ENCODE data around the gene TGFBR3.

- no peak for TF ChIP-seq POLR2A (IDR thresholded peaks at IDR 0.05; ENCODE audit: low read depth, low read length)
- no peak for TF ChIP-seq RAD21 (IDR thresholded peaks at IDR 0.05; ENCODE audit: low read length)
- TF ChIP-seq CTCF (conservative IDR thresholded peaks at IDR 0.05; ENCODE audit: low read depth, low read length): no peak
- no peak for TF ChIP-seq MAFK (IDR thresholded peaks at IDR 0.05; ENCODE audit: low read depth, low read length)
- TF ChIP-seq BHLHE40 (IDR thresholded peaks at IDR 0.05; ENCODE audit: low read depth, low read length): no peak
- TF ChIP-seq CEBPB (IDR thresholded peaks at IDR 0.05; ENCODE audit: low read depth, low read length): no peak
- TF ChIP-seq RFX5 (IDR thresholded peaks at IDR 0.05; ENCODE audit: low read depth, low read length): no peak
- no peak for TF ChIP-seq USF2 (IDR thresholded peaks at IDR 0.05; ENCODE audit: low read depth, low read length)
Observed at GRCh38 chr1:91707890-91708218, 178.1 kb downstream of the TGFBR3 start.
